Amniotic epithelial cell (primary cell): Measurements from ENCODE around the gene CBY2.
"Not testable (repeated sequence)": the region's sequence is repeated elsewhere in the genome, so short reads cannot be mapped to it uniquely, and the experiment has no call there.

Experiments used
- DNase-seq: peaks from one replicate; pipeline ENCODE4 v3.0.0-alpha.2; 2010; ENCODE audit warnings: low read depth

CBY2 gene, protein sequence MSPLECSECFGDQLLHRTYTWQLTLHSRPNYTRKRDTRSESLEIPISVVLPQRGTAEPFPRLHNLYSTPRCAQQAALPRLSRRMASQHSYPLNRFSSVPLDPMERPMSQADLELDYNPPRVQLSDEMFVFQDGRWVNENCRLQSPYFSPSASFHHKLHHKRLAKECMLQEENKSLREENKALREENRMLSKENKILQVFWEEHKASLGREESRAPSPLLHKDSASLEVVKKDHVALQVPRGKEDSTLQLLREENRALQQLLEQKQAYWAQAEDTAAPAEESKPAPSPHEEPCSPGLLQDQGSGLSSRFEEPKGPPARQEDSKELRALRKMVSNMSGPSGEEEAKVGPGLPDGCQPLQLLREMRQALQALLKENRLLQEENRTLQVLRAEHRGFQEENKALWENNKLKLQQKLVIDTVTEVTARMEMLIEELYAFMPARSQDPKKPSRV

DNA sequence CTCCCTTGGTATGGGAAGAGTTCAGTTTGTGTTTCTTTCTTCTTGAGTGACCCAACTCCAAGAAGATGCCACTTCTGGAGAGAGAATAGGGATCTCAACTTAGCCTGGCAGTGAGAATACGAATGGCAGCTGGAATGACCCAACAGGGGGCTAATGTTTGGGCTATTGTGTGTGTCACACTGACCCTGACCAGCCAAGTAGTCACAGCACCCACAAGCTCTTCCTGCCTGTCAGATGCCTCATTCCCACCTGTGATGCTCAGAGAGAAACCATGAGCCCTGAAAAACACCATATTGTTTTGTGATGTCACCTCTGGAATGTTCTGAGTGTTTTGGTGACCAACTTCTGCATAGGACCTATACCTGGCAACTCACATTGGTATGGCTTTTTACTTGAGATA is at the start of gene CBY2:
Gene CBY2 (plus strand): TSS at position 233 of the 400 bp plus-strand sequence. CDS start 71 bp downstream, at position 304.
- no peak for DNase-seq

DNA sequence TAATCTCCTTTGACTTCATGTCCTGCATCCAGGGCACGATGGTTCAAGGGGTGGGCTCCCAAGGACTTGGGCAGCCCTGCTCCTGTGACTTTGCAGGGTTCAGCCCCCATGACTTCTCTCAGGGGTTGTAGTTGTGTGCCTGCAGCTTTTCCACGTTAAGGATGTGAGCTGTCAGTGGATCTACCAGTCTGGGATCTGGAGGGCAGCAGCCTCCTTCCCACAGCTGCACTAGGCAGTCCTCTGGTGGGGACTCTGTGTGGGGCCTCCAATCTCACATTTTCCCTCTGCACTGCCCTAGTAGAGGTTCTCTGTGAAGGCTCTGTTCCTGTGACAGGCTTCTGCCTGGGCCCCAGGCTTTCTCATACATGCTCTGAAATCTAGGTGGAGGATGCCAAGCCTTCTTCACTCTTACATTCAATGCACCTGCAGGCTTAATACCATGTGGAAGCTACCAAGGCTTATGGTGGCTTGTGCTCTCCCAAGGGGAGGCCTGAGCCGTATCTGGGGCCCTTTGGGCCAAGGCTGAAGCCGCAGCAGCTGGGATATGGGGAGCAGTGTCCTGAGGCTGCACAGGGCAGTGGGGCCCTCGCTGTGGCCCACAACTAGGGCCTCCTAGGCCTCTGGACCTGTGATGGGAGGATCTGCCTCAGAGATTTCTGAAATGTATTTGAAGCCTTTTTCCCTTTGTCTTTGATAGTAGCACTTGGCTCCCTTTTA is 47.3 kb upstream of the CBY2 start:
- no peak for DNase-seq

DNA sequence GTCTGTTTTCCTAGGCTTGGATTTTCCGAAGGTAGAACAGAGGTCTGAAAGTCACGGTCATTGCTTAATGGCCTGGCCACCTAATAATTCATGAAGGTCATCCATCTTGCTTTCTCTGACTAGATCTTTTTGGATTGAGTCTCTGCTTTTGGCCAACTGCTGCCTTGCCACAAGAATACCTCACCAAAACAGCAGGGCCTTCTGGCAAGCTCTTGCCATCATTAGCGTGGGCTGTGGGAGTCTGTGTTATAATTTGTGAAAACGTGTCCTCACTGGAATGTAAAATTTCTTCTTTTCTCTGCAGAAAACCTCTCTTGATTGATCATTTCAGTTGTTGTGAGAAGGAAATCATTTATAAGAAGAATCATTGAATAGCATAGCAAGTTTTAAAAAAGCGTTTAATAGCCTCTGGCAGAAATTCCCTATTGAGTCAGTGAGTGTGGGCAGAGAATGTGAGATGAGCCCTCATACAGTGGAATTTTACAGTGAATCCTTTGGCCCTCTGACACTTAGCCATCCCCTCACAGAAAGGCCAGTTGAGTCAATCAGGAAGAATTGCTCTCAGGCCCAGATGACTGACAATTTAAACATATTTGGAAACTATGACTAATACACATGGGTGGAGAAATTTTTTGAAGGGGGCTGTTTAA is 43.4 kb upstream of the CBY2 start:
- DNase-seq: no peak

DNA sequence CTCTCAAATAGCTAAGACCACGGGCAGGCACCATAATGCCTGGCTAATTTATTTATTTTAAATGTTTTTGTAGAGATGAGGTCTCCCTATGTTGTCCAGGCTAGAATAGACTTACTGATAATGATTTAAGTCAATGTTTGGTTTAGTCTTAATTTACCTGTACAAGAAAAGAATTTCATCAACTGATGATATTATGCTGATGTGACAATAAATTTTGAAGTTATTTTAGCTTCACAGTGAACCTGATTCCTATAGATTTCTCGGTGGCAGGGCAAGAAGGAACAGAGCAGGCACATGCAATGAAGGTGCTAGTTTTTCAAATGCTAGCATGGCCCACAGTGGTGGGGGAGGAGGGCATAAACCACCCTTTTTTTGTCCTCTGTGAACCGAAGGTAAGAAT is 42.6 kb upstream of the CBY2 start:
- no peak for DNase-seq

DNA sequence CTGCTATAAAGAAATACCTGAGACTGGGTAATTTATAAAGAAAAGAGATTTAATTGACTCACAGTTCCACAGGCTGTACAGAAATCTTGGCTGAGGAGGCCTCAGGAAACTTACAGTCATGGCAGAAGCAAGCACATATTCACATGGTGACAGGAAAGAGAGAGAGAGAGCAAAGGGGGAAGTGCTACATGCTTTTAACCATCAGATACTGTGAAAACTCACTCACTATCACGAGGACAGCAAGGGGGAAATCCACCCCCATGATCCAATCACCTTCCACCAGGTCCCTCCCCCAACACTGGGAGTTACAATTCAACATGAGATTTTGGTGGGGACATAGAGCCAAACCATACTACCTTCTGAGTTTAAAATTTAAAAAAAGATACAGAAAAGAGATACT is 41.7 kb upstream of the CBY2 start:
- DNase-seq: not testable (repeated sequence)

DNA sequence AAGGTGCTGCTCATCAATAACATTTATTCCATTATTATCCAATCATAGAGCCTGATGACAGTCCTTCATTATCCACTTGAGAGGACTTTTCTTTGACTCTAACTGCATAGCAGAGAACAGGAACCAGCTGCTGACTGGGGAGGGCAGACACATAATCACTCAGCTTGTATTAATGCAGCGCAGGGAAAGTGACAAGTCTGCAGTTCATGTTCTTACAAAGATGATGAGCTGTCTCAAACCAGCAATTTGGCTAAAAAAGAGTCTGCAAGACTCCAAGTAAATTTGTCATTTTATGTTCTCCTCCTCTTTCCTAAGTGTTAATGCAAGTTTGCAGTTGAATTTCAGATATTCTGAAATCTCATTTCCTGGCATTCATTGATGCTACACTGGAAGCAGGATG is 40.0 kb upstream of the CBY2 start:
- no peak for DNase-seq

DNA sequence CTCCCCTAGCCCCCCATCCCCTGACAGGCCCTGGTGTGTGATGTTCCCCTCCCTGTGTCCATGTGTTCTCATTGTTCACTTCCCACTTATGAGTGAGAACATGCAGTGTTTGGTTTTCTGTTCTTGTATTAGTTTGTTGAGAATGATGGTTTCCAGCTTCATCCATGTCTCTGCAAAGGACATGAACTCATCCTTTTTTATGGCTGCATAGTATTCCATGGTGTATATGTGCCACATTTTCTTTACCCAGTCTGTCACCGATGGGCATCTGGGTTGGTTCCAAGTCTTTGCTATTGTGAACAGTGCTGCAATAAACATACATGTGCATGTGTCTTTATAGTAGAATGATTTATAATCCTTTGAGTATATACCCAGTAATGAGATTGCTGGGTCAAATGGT is 39.2 kb upstream of the CBY2 start:
- DNase-seq: not testable (repeated sequence)

DNA sequence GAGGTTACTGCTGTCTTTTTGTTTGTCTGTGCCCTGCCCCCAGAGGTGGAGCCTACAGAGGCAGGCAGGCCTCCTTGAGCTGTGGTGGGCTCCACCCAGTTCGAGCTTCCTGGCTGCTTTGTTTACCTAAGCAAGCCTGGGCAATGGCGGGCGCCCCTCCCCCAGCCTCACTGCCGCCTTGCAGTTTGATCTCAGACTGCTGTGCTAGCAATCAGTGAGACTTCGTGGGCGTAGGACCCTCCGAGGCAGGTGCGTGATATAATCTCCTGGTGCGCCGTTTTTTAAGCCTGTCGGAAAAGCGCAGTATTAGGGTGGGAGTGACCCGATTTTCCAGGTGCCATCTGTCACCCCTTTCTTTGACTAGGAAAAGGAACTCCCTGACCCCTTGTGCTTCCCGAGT is 32.5 kb upstream of the CBY2 start:
- not testable (repeated sequence) for DNase-seq

DNA sequence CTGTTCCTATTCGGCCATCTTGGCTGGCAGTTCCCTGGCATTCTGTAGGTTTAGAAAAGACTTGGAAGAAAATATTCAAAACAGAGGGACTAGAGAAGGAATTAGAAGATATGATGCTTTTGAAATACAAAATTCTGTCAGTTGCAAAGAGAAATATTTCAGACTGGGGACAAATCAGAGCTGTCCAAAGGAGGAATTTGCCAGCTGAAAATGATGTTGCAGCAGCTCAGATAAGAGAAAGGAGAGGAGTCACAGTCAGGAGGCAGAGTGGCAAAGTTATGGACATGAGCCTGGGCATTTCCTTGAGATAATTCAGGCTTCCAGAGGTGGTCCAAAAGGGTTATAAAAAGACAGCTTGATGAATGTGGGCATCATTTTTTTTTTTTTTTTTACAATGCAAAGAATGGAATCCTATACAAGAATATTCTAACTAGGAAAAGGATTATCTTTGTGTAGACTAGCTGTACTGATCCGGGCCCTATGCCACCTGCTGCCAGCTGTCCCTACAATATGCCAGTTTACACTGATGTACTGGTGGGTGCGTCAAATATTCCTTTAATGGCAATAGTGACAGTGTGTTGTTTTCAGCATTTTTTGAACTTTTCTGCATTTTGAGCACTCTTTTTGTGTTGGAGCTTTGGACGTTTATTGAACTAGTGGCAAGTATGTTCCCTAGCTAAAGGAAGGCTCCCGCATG is 31.8 kb upstream of the CBY2 start:
- DNase-seq: no peak

DNA sequence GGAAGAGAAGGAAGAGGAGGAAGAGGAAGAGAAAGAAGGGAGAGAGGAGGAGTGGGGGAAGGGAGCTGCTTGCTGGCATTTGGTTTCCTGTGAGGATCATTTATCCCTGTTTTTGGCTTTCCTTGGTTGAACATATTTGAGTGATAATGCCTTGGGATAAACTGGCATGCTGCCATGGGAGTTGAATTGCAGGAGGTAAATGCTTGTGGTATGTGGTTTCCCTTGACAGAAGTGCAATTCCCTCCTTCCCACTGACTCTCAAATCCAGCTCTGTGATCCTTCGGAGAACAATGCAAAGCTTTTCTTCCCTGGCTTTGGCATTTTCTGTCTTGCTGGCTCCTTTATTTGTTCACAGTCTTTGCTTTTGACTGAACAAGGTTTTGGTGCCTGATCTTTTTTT is 27.2 kb upstream of the CBY2 start:
- peak; percentile 83 for DNase-seq

DNA sequence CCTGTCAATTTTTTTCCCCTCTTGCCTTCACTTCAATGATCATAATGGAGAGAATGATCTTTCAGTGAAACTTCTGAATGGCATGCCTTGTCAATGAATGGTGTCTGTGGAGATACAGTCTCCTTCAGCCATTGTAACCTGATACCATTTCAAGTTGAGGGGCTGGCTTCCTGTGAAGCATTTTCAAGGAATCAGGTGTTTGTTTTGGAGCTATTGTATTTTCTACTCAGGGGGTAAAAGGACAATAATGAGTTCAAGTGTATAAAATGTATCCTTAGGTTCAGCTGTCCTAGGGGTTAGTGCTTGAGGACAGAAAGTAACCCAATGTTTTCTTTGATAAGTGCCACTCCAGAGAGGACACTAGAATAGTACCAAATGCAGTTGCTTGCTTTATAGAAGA is 23.8 kb upstream of the CBY2 start:
- no peak for DNase-seq

DNA sequence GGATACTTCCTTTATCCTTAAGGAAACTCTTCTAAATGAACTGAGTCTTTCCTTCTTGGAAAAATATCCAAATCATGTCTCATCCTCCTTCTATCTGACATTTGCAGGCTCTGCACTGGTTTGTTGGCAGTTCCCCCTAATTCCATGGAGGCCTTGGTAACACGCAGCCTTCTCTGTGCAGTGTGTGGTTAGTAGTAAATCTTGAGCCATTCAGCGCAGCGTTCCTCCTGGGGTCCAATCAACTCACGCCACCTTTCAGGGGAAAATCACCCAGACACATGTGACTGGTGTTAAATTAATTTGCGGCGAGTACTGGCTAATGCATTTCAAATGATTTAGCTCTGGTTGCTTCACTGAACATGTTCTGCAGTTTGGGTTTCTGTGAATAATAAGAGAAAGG is 21.0 kb upstream of the CBY2 start:
- DNase-seq: peak; percentile 37

DNA sequence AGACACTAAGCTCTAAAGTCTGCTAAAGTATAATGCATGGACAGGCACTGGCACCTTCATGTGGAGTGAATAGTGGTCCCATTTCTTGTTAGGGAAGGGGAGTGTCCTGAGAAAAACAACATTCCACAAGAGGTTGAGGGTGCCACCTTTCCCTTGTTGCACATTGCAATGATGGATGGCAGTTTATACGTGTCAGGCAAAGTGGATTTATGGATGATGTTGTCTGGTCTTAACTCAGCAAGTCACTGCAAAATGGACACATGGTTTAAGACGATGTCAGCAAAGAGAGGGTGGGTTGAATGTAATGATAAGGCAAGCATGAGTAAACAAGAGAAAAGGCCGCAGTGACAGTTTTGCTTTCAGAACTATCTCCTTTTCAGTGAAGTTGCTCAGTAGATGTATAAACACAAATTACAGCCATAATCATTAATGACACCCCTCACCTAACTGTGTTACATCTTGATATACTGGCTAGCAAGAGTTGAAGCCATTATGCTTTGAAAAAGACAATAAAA is 19.6 kb upstream of the CBY2 start:
- no peak for DNase-seq

DNA sequence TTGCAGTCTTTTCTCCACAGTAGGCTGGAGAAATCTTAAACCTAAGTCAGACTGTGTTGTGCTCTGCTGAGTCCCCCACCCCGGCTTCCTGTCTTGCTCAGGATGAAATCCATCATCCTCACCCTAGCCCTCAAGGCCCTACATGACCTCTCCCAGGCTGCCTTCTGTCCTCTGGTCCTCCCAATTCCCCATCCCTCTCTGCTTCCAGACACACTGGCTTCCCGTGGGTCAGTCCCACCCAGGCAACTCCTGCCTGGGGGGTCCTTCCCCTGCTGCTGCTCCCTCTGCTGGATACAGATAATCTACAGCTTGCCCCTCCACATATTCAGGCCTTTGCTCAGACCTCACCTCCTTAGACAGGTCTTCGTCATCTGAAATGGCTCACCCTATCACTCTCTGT is 18.4 kb upstream of the CBY2 start:
- DNase-seq: no peak

DNA sequence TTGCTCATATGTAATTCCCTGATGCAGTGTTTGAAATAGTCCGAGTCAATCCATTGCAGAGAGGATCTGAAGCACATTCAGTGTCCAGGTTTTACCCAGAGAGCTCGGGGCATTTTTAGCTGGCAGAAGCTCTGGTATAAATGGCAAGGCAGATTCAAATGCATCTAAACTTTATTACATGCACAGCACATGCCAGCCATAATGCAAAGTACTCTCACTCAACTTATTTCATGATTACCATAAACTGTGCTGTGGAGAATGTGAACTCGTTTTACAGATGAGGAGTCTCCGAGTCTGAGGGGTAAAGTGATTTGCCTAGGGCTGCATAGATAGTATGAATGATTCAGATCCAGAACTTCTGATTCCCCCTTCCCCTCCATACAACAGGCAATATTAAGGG is 13.5 kb upstream of the CBY2 start:
- no peak for DNase-seq

DNA sequence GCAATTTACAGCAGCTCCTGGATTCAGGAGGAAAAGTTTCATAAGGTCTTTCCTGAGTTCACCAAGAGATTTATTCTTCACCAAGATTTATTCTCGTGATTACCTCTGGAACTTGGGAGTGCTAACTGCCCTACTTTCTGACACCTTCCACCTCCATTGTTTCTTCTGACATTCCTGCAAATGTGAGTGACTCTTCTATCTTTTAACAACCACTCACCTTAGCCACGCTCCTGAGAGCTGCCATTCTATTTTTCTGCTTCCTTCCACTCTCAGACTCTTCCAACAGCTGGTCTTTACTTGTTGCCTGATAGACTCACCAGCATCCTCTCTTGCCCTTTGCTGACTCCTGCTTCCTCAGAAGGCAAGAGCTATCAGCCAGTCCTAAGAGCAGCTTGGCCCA is 11.5 kb upstream of the CBY2 start:
- no peak for DNase-seq

DNA sequence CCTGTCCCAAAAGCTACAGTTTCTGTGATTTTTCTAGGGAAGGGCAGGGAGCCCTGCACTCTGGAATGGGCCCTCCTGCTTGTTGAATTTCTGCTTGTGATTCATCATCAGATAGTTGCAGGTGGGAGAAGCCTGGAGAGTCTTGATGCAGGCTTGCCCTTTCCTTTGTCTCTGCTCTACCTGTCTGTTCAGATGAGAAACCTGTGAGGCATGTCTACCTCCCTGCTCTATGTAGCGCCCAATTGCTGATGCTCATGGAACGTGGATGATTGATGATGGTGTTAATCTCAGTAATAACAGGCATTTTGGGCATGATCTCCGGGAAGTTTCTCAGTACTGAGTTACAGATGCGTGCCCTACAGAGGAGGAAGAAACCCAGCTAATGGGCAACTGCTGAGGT is 10.9 kb upstream of the CBY2 start:
- DNase-seq: no peak

DNA sequence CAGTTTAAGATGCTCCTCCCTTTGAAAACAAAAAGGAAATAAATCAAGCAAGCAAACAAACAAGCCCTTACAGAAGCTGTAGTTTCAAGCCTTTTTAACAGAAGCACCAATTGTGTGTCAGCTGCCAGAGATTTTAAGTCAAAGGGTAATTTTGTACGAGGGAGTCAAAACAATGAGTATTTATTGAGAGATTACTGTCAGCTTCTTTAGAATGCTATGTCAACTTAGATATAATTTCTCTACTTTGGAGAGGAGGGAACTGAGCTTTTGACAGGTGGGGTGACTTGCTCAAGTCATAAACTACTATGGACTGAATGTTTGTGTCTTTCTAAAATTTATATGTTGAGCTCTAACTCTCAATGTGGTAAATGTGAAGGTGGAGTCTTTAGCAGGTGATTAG is 10.5 kb upstream of the CBY2 start:
- no peak for DNase-seq

DNA sequence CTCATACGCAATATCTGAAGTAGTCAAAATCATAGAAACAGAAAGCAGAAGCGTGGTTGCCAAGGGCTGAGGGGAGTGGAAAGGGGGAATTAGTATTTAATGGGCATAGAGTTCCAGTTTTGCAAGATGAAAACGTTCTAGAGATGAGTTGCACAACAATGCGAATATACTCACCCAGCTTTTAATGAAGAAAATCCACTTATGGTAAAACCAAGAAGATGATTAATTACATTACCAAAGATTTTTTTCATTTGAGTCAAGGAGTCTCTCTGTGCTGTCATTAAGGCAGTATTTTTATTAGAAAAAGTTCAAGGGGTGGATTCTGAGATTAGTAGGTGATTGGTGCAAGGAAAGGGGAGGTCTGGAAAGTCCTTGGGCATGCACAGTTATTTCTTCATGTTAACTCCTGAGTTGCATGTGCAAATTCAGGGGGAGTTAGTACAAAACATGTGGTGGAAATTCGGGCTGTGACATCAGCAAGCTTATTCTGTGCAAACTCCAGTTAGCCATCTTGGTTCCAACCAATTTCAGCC is 6.9 kb upstream of the CBY2 start:
- peak; percentile 47 for DNase-seq

DNA sequence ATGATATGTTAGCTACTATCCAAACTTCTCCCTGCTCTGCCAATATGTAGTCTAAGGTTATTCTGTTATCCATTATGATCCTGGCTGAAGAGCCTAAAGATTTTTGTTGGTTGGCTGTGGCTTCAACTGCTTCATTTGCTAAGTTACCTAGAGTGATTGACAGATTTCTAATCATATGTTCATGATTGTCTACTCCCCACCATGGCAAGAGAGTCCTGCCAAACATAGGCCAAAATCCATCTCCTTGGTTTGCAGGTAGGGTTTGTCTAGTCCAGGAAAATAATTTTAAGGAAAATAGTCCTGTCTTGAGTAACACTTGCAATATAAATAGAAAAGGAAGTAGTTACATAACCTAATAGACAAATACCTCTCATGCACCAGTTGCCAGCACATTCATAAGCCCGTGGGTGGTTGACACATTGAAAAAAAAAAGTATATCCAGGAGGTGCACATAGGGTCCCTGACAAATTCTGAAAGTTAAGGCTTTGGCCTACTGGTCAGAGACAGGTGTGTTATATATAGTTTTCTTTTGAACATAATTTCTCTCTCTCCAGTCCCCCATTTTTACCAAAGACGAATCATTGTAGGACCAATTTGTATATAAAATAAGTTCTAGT is 5.4 kb upstream of the CBY2 start:
- no peak for DNase-seq
